Osteoblast (primary cell): ENCODE results near the gene EPHB2. TPM values are rescaled to one million over a fixed set of nuclear protein-coding genes. Genes with fewer than 3 reads are reported as not detected.

Experiments used
- DNase-seq: peaks from one replicate; pipeline ENCODE4 v3.0.0; 2011; ENCODE audit warnings: low spot score, mixed read lengths; ENCODE audit not compliant: insufficient read length; ENCODE audit errors: missing footprints
- H2AFZ ChIP-seq: 2 replicates; pipeline ENCODE4 v1.6.0; 2011; ENCODE audit warnings: mild to moderate bottlenecking, low read length
- H3K27ac ChIP-seq: 2 replicates; pipeline ENCODE4 v1.5.1; 2011; ENCODE audit warnings: mild to moderate bottlenecking, low read depth, low read length, moderate library complexity
- H3K27me3 ChIP-seq: 2 replicates; pipeline ENCODE4 v1.6.0; 2012; ENCODE audit warnings: mild to moderate bottlenecking, control low read depth, inconsistent platforms, low read length, moderate library complexity; ENCODE audit not compliant: insufficient read depth
- H3K36me3 ChIP-seq: 2 replicates; pipeline ENCODE4 v1.5.1; 2011; ENCODE audit warnings: mild to moderate bottlenecking, low read length, control low read depth, moderate library complexity; ENCODE audit not compliant: insufficient read depth
- H3K4me1 ChIP-seq: 2 replicates; pipeline ENCODE4 v1.5.1; 2011; ENCODE audit warnings: mild to moderate bottlenecking, low read length, control low read depth, moderate library complexity; ENCODE audit not compliant: insufficient read depth
- H3K4me2 ChIP-seq: 2 replicates; pipeline ENCODE4 v1.6.0; 2011; ENCODE audit warnings: mild to moderate bottlenecking, low read length; ENCODE audit not compliant: insufficient read depth
- H3K4me3 ChIP-seq: fragments of 200-600 bp; sonication (generic); 3 replicates; pipeline ENCODE4 v1.5.1; 2012; ENCODE audit warnings: mild to moderate bottlenecking, low read length, inconsistent platforms; ENCODE audit not compliant: insufficient read depth
- H3K79me2 ChIP-seq: 2 replicates; pipeline ENCODE4 v1.6.0; 2012; ENCODE audit warnings: mild to moderate bottlenecking, low read length, control low read depth, inconsistent platforms; ENCODE audit not compliant: insufficient read depth
- H3K9me3 ChIP-seq: 2 replicates; pipeline ENCODE4 v1.5.1; 2011; ENCODE audit warnings: low read depth, low read length, control low read depth
- H4K20me1 ChIP-seq: 2 replicates; pipeline ENCODE4 v1.6.0; 2012; ENCODE audit warnings: mild to moderate bottlenecking, low read length, control low read depth; ENCODE audit not compliant: insufficient read depth
- total RNA-seq: library from RNA; depleted of rRNA; stranded (reverse); fragments of >200 nt; gene quantifications from 2 replicates; pipeline ENCODE4 v1.2.3, GENCODE V29; 2012
- TF ChIP-seq, protein P1 (sequence below): IDR thresholded peaks from 2 replicates; pipeline ENCODE4 v1.5.1; 2011; ENCODE audit warnings: mild to moderate bottlenecking, low read depth, low read length, moderate library complexity; ENCODE audit errors: extremely low read depth

EPHB2 gene
- total RNA-seq, 1 donor = 8.7 TPM

DNA sequence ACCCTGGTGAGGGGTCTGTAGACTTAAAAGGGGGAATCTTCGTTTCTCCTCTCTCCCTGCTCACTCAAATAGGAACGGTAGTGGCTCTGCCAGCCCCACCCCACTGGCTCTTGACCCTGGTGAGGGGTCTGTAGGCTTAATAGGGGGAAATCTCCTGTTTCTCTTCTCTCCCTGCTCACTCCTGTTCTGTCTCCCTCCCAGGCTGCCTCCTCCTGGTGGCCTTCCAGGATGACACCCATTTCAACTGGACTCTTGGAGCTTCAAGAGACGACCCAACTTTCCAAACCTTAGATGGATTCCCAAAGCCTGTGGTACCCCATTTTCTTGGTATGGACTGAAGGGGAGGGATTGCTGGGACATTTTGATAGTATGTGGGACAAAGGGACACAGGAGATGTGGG, 1.4 kb upstream of the EPHB2 start:
- TF ChIP-seq, protein P1, sequence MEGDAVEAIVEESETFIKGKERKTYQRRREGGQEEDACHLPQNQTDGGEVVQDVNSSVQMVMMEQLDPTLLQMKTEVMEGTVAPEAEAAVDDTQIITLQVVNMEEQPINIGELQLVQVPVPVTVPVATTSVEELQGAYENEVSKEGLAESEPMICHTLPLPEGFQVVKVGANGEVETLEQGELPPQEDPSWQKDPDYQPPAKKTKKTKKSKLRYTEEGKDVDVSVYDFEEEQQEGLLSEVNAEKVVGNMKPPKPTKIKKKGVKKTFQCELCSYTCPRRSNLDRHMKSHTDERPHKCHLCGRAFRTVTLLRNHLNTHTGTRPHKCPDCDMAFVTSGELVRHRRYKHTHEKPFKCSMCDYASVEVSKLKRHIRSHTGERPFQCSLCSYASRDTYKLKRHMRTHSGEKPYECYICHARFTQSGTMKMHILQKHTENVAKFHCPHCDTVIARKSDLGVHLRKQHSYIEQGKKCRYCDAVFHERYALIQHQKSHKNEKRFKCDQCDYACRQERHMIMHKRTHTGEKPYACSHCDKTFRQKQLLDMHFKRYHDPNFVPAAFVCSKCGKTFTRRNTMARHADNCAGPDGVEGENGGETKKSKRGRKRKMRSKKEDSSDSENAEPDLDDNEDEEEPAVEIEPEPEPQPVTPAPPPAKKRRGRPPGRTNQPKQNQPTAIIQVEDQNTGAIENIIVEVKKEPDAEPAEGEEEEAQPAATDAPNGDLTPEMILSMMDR = peak; percentile 27

DNA sequence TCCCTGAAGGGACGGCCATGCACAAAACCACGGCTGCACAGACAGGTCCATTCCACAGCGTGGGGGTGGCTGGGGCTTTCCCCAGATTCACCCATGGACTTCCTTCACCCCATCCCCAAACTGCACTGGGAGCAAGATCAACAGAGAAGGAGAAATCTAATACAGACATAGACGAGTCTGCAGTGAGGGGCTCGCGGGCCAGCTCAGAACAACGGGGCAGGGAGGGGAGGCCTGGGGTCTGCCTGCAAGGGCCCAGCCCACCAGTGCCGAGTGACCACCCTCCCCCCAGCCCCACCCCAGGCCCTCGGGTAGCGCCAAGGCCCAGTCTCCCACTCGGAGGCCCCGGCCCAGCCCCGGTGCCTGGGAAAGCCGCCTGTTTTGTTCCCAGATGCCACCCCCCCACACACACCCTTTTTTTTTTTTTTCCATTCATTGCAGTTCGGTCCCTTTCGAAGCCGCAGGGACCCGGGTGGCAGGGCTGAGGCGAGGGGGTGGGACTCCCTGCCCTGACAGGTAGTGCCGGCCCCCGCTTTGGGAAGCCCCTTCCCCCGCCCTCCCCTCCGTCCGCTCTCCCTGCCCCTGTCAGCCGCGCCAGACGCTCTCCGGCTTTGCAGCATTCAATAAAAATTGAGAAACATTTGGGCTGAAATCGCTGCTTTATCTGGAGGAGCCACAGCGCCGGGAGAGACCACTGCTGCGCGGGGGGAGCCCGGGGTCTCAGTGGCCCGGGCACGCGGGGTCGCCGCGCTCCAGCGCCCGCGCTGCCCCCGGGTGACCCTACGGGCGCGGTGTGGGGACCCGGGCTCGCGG, 543 bp upstream of the EPHB2 start:
- Histone ChIP-seq H3K4me3 (peak overlapping the region; percentile 61), H3K36me3 (no peaks in the 10 kb centered on the region), H3K27ac (no peak overlapping the region), H3K9me3 (no peaks in the 10 kb centered on the region), H3K4me2 (peak overlapping the region; percentile 51), H3K79me2 (no peaks in the 10 kb centered on the region), H3K27me3 (peaks cover 9% of the 10 kb centered on the region), H3K4me1 (peaks cover 11% of the 10 kb centered on the region), H2AFZ (no peak overlapping the region), H4K20me1 (peaks cover 10% of the 10 kb centered on the region)
- TF ChIP-seq, protein P1 = no peak
- DNase-seq = peak; percentile 99

More for the DNA sequence above, 1.4 kb upstream of the EPHB2 start:
- Histone ChIP-seq H3K4me2 (no peak overlapping the region), H3K36me3 (no peaks in the 10 kb centered on the region), H3K4me1 (peaks cover 11% of the 10 kb centered on the region), H3K27ac (no peak overlapping the region), H3K27me3 (peaks cover 9% of the 10 kb centered on the region), H3K9me3 (no peaks in the 10 kb centered on the region), H3K4me3 (no peak overlapping the region), H2AFZ (no peak overlapping the region), H3K79me2 (no peaks in the 10 kb centered on the region), H4K20me1 (peaks cover 7% of the 10 kb centered on the region)
- DNase-seq = no peak

DNA sequence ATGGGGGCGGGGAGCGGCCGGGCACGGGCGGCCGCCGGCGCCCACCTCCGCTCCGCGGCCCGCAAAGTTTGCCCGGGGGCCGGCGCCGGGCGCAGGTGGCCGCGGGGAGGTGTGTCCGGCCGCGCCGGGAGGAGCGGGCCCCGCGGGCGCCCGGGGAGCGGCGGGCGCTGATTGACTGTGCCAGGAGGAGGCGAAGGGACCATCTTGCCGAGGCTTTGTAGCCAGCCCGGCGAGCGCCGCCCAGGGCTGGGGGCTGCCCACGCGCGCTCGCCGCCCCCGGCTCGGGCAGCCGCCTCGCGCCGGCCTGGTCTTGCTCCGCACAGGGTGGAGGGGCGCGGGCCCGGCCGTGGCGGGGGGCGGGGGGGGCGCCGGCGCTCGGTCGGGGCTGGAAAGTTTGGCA, 432 bp downstream of the EPHB2 start:
- Histone ChIP-seq H3K4me1 (peaks cover 11% of the 10 kb centered on the region), H3K27me3 (peaks cover 9% of the 10 kb centered on the region), H3K36me3 (no peaks in the 10 kb centered on the region), H4K20me1 (peaks cover 10% of the 10 kb centered on the region), H3K79me2 (no peaks in the 10 kb centered on the region), H3K27ac (no peak overlapping the region), H3K9me3 (no peaks in the 10 kb centered on the region), H2AFZ (no peak overlapping the region), H3K4me2 (peak overlapping the region; percentile 81), H3K4me3 (peak overlapping the region; percentile 71)
- TF ChIP-seq, protein P1 = no peak
- no peak for DNase-seq
